Activated gamma-delta T cell (primary cell): ENCODE results near the gene FOXJ3.

ENCODE experiments used
- DNase-seq: peaks from one replicate; lab custom pipeline; 2025; lab: John Stamatoyannopoulos, UW

FOXJ3 gene

GRCh38 chr1:42334240-42335049 is 590 bp downstream of the FOXJ3 start:
- DNase-seq, result no peak

- no peak for DNase-seq
These were observed 1.3 kb downstream of the FOXJ3 start for GRCh38 chr1:42333662-42334239.

- no peak for DNase-seq
These were observed 2.2 kb downstream of the FOXJ3 start for GRCh38 chr1:42332877-42333276.

- DNase-seq, result no peak
These were observed 4.8 kb downstream of the FOXJ3 start for GRCh38 chr1:42330215-42330614.

- DNase-seq, result no peak
These were observed 6.0 kb downstream of the FOXJ3 start for GRCh38 chr1:42328916-42329496.

- no peak for DNase-seq
These were observed 6.9 kb downstream of the FOXJ3 start for GRCh38 chr1:42328047-42328625.

- no peak for DNase-seq
These were observed 10.0 kb downstream of the FOXJ3 start for GRCh38 chr1:42325014-42325402.

- no peak for DNase-seq
These were observed 10.5 kb downstream of the FOXJ3 start for GRCh38 chr1:42324398-42325013.

GRCh38 chr1:42323551-42323950 is 11.5 kb downstream of the FOXJ3 start:
- DNase-seq, result no peak

- DNase-seq, result no peak
These were observed 12.5 kb downstream of the FOXJ3 start for GRCh38 chr1:42322577-42322976.

GRCh38 chr1:42321731-42322130 is 13.3 kb downstream of the FOXJ3 start:
- DNase-seq, result no peak

GRCh38 chr1:42320708-42321107 is 14.3 kb downstream of the FOXJ3 start:
- DNase-seq, result no peak

GRCh38 chr1:42319871-42320484 is 15.1 kb downstream of the FOXJ3 start:
- no peak for DNase-seq

GRCh38 chr1:42319128-42319851 is 15.7 kb downstream of the FOXJ3 start:
- no peak for DNase-seq

GRCh38 chr1:42318601-42319000 is 16.4 kb downstream of the FOXJ3 start:
- DNase-seq, result no peak

- DNase-seq, result no peak
These were observed 17.7 kb downstream of the FOXJ3 start for GRCh38 chr1:42317308-42317707.

GRCh38 chr1:42316292-42316691 is 18.7 kb downstream of the FOXJ3 start:
- no peak for DNase-seq

GRCh38 chr1:42315500-42315899 is 19.5 kb downstream of the FOXJ3 start:
- no peak for DNase-seq

GRCh38 chr1:42313970-42314369 is 21.1 kb downstream of the FOXJ3 start:
- DNase-seq, result no peak

- no peak for DNase-seq
These were observed 22.3 kb downstream of the FOXJ3 start for GRCh38 chr1:42312576-42313212.

- DNase-seq, result no peak
These were observed 23.1 kb downstream of the FOXJ3 start for GRCh38 chr1:42311897-42312296.
